GM23338 (cell line): ENCODE results near the gene CALY. TPM values are rescaled to one million over a fixed set of nuclear protein-coding genes. Genes with fewer than 3 reads are reported as not detected.

ENCODE experiments used
- ATAC-seq: fragments of 200-7000 bp; cut with Tn5 transposase; 3 replicates; pipeline ENCODE4 v1.9.1; 2020
- DNase-seq: peaks from one replicate; pipeline ENCODE4 v3.0.0-alpha.2; 2015; ENCODE audit warnings: low spot score
- H2AFZ ChIP-seq: fragments of 200-600 bp; sonication (generic); 2 replicates; pipeline ENCODE4 v1.8.0; 2016; ENCODE audit warnings: antibody characterized with exemption, mild to moderate bottlenecking, moderate library complexity
- H3F3A ChIP-seq: fragments of 200-600 bp; sonication (generic); replicated peaks from 2 replicates; pipeline ENCODE4 v1.8.0; 2017; ENCODE audit warnings: antibody characterized with exemption, mixed run types, low read depth
- H3K27ac ChIP-seq: fragments of 200-600 bp; sonication (generic); 2 replicates; pipeline ENCODE4 v1.6.1; 2016; ENCODE audit warnings: low read depth
- H3K27me3 ChIP-seq: fragments of 200-600 bp; sonication (generic); 2 replicates; pipeline ENCODE4 v1.8.0; 2016; ENCODE audit warnings: mild to moderate bottlenecking, mixed run types, moderate library complexity; ENCODE audit not compliant: insufficient read depth
- H3K36me3 ChIP-seq: fragments of 200-600 bp; sonication (generic); 2 replicates; pipeline ENCODE4 v1.8.0; 2016; ENCODE audit warnings: mild to moderate bottlenecking; ENCODE audit not compliant: insufficient read depth
- H3K4me1 ChIP-seq: fragments of 200-600 bp; sonication (generic); 2 replicates; pipeline ENCODE4 v1.8.0; 2016; ENCODE audit warnings: mild to moderate bottlenecking, moderate library complexity; ENCODE audit not compliant: insufficient read depth
- H3K4me2 ChIP-seq: fragments of 200-600 bp; sonication (generic); 2 replicates; pipeline ENCODE4 v1.7.1; 2017; ENCODE audit warnings: mixed run types
- H3K4me3 ChIP-seq: fragments of 200-600 bp; sonication (generic); 2 replicates; pipeline ENCODE4 v1.6.1; 2016; ENCODE audit warnings: mixed run types
- H3K79me2 ChIP-seq: fragments of 200-600 bp; sonication (generic); replicated peaks from 2 replicates; pipeline ENCODE4 v1.8.0; 2017; ENCODE audit warnings: mild to moderate bottlenecking; ENCODE audit not compliant: insufficient read depth
- H3K9me2 ChIP-seq: fragments of 200-600 bp; sonication (generic); 2 replicates; pipeline ENCODE4 v1.8.0; 2017; ENCODE audit not compliant: insufficient read depth
- H4K20me1 ChIP-seq: fragments of 200-600 bp; sonication (generic); replicated peaks from 2 replicates; pipeline ENCODE4 v1.8.0; 2017; ENCODE audit warnings: mild to moderate bottlenecking; ENCODE audit not compliant: insufficient read depth
- H3K27ac Mint-ChIP-seq: 2 replicates; pipeline ENCODE4 v1.8.0; 2020; ENCODE audit warnings: inconsistent platforms, mild to moderate bottlenecking, moderate library complexity, mixed read lengths
- H3K27me3 Mint-ChIP-seq: 3 replicates; pipeline ENCODE4 v1.8.0; 2022; ENCODE audit warnings: low read depth, mild to moderate bottlenecking, moderate library complexity, mixed read lengths, inconsistent platforms; ENCODE audit not compliant: insufficient read depth, poor library complexity
- H3K36me3 Mint-ChIP-seq: 3 replicates; pipeline ENCODE4 v1.8.0; 2021; ENCODE audit warnings: low read depth, mild to moderate bottlenecking, inconsistent platforms, moderate library complexity, mixed read lengths
- H3K4me1 Mint-ChIP-seq: 3 replicates; pipeline ENCODE4 v1.8.0; 2020; ENCODE audit warnings: mild to moderate bottlenecking, inconsistent platforms, mixed read lengths
- H3K4me3 Mint-ChIP-seq: 3 replicates; pipeline ENCODE4 v1.8.0; 2021; ENCODE audit warnings: moderate library complexity, mild to moderate bottlenecking, inconsistent platforms, mixed read lengths
- H3K9me3 Mint-ChIP-seq: 3 replicates; pipeline ENCODE4 v1.8.0; 2020; ENCODE audit warnings: moderate library complexity, mild to moderate bottlenecking, inconsistent platforms, mixed read lengths
- CTCF ChIP-seq, 2 experiments: fragments of 200-600 bp in 1 of 2; sonication (generic) in 1 of 2; conservative IDR thresholded peaks; 2 replicates each; pipeline versions ENCODE4 v1.5.1 to v1.6.1; 2016 to 2017; ENCODE audit warnings: antibody characterized with exemption in 2 of 2, low read depth in 2 of 2, mild to moderate bottlenecking in 2 of 2, moderate library complexity in 1 of 2
- EZH2 ChIP-seq: fragments of 200-600 bp; sonication (generic); IDR thresholded peaks from one replicate; pipeline ENCODE4 v1.8.0; 2017; ENCODE audit warnings: antibody characterized with exemption, mild to moderate bottlenecking, low read depth; ENCODE audit not compliant: unreplicated experiment
- REST ChIP-seq: IDR thresholded peaks from one replicate; pipeline ENCODE4 v1.6.1; 2018; ENCODE audit warnings: antibody characterized with exemption; ENCODE audit not compliant: unreplicated experiment
- polyA plus RNA-seq: library from polyadenylated mRNA; unstranded; fragments of >200 nt; fragmentation: Nextera tagmentation; extraction: Ambion mirVana; gene quantifications from 2 replicates; pipeline ENCODE4 v1.2.1, GENCODE V29; 2016
- total RNA-seq: library from RNA; depleted of rRNA; stranded (reverse); fragments of >200 nt; shearing (Covaris generic); gene quantifications from 2 replicates; pipeline ENCODE4 v1.2.3, GENCODE V29; 2014

Gene CALY
- total and polyA plus RNA-seq, 2 experiments from 2014 or later: 1.0 to 8.0 TPM

- Mint-ChIP-seq H3K4me1 (peaks cover 19% of the 10 kb centered on the region), H3K4me3 (no peak overlapping the region), H3K9me3 (peaks cover 10% of the 10 kb centered on the region), H3K27ac (no peak overlapping the region), H3K36me3 (no peaks in the 10 kb centered on the region; the same call in 1 of the 3 replicates), H3K27me3 (peaks cover 69% of the 10 kb centered on the region)
- Histone ChIP-seq H3K27ac (no peak overlapping the region), H3K36me3 (no peaks in the 10 kb centered on the region), H3K4me1 (peaks cover 17% of the 10 kb centered on the region), H3K79me2 (no peaks in the 10 kb centered on the region), H3K4me3 (no peak overlapping the region), H3K27me3 (peaks cover 76% of the 10 kb centered on the region), H3F3A (0 out of 2 replicates have a peak, but pooled peaks cover 11% of the 10 kb centered on the region), H2AFZ (no peak overlapping the region), H4K20me1 (no peaks in the 10 kb centered on the region), H3K9me2 (no peaks in the 10 kb centered on the region), H3K4me2 (no peak overlapping the region)
- peak in 1 of 2 experiments; percentile 35; a peak in 2 of 4 replicates for TF ChIP-seq CTCF (conservative IDR thresholded peaks at IDR 0.05; ENCODE audit: low read depth in 2 of 2)
- no peak for TF ChIP-seq REST
- DNase-seq: no peak
- ATAC-seq: no peak
These were observed 8.9 kb downstream of the CALY start for GRCh38 chr10:133327651-133328357.

- H3K27me3 Mint-ChIP-seq: peaks cover 61% of the 10 kb centered on the region
- Histone ChIP-seq H4K20me1 (no peaks in the 10 kb centered on the region), H3K9me2 (no peaks in the 10 kb centered on the region), H3K27me3 (peaks cover 68% of the 10 kb centered on the region), H3K4me1 (peaks cover 17% of the 10 kb centered on the region), H3K4me2 (peak overlapping the region; percentile 87; the same call in 1 of the 2 replicates), H3K27ac (no peak overlapping the region), H2AFZ (no peak overlapping the region), H3F3A (0 out of 2 replicates have a peak, but pooled peaks cover 11% of the 10 kb centered on the region), H3K4me3 (0 out of 2 replicates have a peak overlapping the region, but pooled peaks have one; percentile 68), H3K79me2 (no peaks in the 10 kb centered on the region), H3K36me3 (no peaks in the 10 kb centered on the region)
- ATAC-seq: no peak
- peak overlapping the region; percentile 66; the same call in 1 of the 3 replicates for H3K4me3 Mint-ChIP-seq
- H3K4me1 Mint-ChIP-seq: peaks cover 19% of the 10 kb centered on the region
- no peak for TF ChIP-seq EZH2
- H3K9me3 Mint-ChIP-seq: peaks cover 2% of the 10 kb centered on the region; the same call in 2 of the 3 replicates
- H3K27ac Mint-ChIP-seq: no peak overlapping the region
- no peaks in the 10 kb centered on the region; the same call in 2 of the 3 replicates for H3K36me3 Mint-ChIP-seq
- DNase-seq: no peak
These were observed 9.7 kb downstream of the CALY start for GRCh38 chr10:133326745-133327650.
